ENCODE measurements around the gene CSNK1A1L.
A peak's percentile ranks its signal among the peaks of the same experiment; 100 is the strongest.

Gene CSNK1A1L

DNA sequence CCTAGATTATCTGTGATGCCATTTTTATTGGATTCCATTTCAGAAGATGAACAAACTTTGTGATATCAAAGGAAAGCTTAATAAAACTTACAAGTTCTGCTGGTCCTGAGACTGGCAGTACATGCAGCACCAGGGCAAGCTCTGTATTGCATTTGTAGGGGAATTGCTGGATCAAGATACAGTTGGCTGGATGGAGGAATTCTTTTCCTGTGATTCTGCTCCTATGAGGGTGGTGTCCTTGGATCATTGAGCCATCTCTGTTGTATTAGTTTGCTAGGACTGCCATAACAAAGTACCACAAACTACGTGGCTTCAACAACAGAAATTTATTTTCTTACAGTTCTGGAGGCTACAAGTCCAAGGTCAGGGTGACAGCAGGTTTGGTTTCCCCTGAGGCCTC, 33.9 kb upstream of the CSNK1A1L start:
- TF ChIP-seq, protein P1, sequence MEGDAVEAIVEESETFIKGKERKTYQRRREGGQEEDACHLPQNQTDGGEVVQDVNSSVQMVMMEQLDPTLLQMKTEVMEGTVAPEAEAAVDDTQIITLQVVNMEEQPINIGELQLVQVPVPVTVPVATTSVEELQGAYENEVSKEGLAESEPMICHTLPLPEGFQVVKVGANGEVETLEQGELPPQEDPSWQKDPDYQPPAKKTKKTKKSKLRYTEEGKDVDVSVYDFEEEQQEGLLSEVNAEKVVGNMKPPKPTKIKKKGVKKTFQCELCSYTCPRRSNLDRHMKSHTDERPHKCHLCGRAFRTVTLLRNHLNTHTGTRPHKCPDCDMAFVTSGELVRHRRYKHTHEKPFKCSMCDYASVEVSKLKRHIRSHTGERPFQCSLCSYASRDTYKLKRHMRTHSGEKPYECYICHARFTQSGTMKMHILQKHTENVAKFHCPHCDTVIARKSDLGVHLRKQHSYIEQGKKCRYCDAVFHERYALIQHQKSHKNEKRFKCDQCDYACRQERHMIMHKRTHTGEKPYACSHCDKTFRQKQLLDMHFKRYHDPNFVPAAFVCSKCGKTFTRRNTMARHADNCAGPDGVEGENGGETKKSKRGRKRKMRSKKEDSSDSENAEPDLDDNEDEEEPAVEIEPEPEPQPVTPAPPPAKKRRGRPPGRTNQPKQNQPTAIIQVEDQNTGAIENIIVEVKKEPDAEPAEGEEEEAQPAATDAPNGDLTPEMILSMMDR (conservative IDR thresholded peaks at IDR 0.05), result no peak
- H3K27ac ChIP-seq, result no peak overlapping the region

DNA sequence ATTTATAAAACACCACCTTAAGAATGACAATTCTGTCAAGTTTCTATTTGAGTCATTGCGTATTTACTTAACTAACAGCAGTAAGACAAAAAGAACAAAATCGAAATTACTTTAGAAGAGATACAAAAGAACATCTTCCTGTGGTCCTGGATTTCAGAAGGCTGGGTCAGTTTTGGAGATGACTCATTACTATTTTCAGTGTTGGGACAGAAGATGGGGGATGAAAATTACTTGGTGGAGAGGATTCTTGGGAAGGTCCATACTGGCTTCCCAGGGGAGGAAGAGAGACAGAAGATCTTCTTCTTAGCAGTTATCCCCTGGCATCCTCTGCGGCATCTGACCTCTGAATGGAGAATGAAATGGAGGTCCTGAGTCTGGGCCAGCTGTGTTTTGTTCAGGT, 33.5 kb upstream of the CSNK1A1L start:
- no peak overlapping the region for H3K27ac ChIP-seq
- TF ChIP-seq, protein P1 (conservative IDR thresholded peaks at IDR 0.05), result no peak

DNA sequence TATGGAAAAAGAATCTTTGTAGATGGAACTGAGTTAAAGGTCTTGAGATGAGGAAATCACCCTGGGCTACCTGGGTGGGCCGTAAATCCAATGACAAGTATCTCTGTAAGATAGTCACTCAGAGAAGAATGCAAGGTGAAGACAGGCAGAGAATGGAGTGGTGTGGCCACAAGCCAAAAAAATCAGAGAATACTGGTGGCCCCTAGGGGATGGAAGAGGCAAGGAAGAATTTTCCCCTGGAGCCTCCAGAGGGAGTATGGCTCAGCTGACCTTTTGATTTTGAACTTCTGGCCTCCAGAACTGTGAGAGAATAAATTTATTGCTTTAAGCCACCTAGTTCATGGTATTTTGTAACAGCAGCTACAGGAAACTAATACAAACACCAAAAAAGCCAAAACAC, 32.7 kb upstream of the CSNK1A1L start:
- TF ChIP-seq, protein P1 (conservative IDR thresholded peaks at IDR 0.05), result 0 out of 2 replicates have a peak, but pooled peaks have one; percentile 15
- H3K27ac ChIP-seq, result no peak overlapping the region

DNA sequence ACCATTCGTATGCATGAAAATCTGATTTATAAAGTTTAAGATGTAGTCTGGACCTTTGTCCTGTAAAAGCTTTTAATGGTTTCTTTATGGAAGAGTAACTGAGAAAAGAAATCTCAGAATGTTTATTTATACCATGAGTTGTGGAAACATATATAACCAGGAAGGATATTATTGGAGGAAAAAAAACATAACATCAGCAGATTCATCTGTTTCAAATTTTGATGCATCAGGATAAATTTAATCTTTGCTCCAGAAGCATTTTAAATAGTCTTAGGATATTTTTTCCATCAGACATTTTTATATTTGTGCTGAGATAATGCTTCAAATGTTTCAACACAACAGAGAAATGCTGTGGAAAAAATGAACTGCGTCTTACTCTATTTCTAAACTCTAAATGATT, 31.2 kb upstream of the CSNK1A1L start:
- TF ChIP-seq, protein P1 (conservative IDR thresholded peaks at IDR 0.05), result no peak
- no peak overlapping the region for H3K27ac ChIP-seq

DNA sequence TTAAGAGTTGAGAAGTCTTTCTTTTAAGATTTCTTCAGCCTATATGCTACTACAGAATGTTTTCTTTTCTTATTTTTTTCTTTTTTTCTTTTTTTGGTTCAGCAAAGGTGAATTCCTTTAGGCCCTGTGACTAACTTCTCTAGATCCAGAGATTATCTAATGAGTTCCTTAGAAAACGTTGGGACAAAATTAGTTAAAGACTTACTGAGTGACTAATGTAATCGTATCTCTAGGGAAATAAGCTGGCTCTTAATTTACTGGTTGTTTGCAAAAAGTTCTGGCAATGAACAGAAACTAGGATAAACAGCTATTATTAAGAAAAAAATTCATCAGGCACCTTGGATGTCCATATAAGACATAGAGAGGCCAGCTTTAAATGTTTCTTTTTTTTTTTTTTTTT, 30.7 kb upstream of the CSNK1A1L start:
- TF ChIP-seq, protein P1 (conservative IDR thresholded peaks at IDR 0.05), result no peak

GRCh38 chr13:37134411-37135041, 29.1 kb upstream of the CSNK1A1L start:
- TF ChIP-seq, protein P1 (conservative IDR thresholded peaks at IDR 0.05), result no peak
- no peak overlapping the region for H3K27ac ChIP-seq

More for the DNA sequence above, 30.7 kb upstream of the CSNK1A1L start:
- H3K27ac ChIP-seq, result no peak overlapping the region

- no peak overlapping the region; the same call in 1 of the 2 replicates for H3K27ac ChIP-seq
- TF ChIP-seq, protein P1 (conservative IDR thresholded peaks at IDR 0.05), result no peak
Measured at GRCh38 chr13:37132211-37132610, 26.7 kb upstream of the CSNK1A1L start.

Data from VCaP (cell line).